ENCODE results near the gene SLC44A1. TPM values are rescaled to one million over a fixed set of nuclear protein-coding genes. Genes with fewer than 3 reads are reported as not detected.
"Not testable (repeated sequence)": the region's sequence is repeated elsewhere in the genome, so short reads cannot be mapped to it uniquely, and the experiment has no call there.

The SLC44A1 gene
- total RNA-seq, 4 donors from 2014 or later = 45.3 to 74.9 (median 67.7) TPM

DNA sequence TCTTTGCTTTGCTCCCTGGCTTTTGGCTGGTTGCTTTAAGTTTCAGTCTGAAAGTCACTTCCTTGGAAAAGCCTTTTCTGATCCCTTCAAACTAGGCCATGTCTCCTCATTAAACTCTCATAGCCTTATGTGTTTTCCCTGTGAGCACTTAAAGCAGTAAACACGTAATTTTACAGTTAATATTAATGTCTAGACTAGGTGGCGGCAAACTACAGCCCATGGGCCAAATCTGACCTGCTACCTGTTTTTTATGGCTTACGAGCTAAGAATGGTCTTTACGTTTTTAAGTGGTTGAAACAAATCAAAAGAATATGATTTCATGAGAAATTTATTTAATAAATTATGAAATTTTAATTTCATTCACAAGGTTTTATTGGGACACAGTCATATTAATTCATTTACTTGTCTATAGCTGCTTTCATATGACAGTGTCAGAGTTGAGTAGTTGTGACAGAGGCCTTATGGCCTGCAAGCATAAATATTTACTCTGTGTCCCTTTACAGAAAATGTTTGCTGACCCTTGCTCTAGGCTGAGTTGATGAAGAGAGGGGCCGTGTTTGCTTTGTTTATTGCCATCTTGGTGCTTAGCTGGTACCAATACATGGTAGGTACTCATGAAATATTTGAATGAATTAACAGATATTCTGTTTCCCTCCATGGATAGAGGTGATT is 7.4 kb downstream of the SLC44A1 start:
- Histone ChIP-seq H3K36me3 (no peaks in the 10 kb centered on the region), H3K9me3 (no peaks in the 10 kb centered on the region), H3K27ac (no peak overlapping the region), H3K4me3 (no peak overlapping the region), H3K4me1 (peaks cover 0 to 19% (median 4%) of the 10 kb centered on the region in 4 donors), H3K27me3 (no peaks in the 10 kb centered on the region)
- 82 to 83% methylated on average over 5 of the region's 5 CpGs for WGBS, 2 donors
- TF ChIP-seq POLR2A (IDR thresholded peaks at IDR 0.05) = no peak
- no peak for TF ChIP-seq EP300 (IDR thresholded peaks at IDR 0.05)
- DNase-seq (ENCODE audit: low spot score in 2 of 2) = no peak

DNA sequence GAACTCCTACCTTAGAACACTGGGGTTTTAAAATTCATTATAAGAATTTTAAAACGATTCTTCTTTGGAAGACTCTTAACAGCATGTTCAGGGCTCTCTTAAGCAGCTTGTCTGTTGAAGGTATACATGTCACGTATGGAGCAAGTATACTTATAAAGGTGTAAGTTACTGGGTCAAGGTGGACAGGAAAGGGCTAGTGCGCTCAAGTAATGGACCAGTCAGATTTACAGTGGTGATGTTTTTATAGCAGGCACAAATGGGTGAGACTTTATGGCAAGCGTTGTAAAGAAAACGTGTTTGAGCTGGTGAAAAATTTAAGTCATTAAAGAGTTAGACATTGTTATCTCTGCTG is 7.9 kb downstream of the SLC44A1 start:
- H3K27me3 ChIP-seq = no peaks in the 10 kb centered on the region
- no peak overlapping the region for H3K27ac ChIP-seq
- H3K4me3 ChIP-seq = no peak overlapping the region
- DNase-seq (ENCODE audit: low spot score in 2 of 2) = no peak
- WGBS, 2 donors = 87 to 89% methylated on average over 5 of the region's 5 CpGs
- peaks cover 0 to 17% (median 3%) of the 10 kb centered on the region in 4 donors for H3K4me1 ChIP-seq
- no peaks in the 10 kb centered on the region for H3K9me3 ChIP-seq
- H3K36me3 ChIP-seq = no peaks in the 10 kb centered on the region
- TF ChIP-seq POLR2A (IDR thresholded peaks at IDR 0.05) = no peak

DNA sequence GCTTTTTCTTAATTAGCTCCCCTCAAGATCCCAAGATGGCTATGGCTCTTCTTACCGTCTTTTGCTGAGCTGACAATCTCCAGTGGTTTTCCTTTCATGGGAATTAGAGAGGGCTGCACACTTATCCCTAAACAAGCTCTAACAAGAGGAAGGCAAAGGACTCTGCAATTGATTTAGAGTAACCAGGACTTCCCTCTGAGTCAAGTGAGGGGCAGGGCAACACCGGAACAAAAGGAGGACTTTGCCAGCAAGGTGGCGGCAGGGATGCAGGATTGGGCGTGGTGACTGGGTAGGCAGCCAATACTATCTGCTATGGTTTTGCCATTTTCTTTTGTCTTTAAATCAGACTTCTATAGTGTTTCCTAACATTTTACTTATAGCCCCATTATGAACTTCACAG is 9.8 kb downstream of the SLC44A1 start:
- H3K27ac ChIP-seq = no peak overlapping the region
- TF ChIP-seq EP300 (IDR thresholded peaks at IDR 0.05) (no peak), POLR2A (IDR thresholded peaks at IDR 0.05) (no peak)
- TF ChIP-seq, protein P1, sequence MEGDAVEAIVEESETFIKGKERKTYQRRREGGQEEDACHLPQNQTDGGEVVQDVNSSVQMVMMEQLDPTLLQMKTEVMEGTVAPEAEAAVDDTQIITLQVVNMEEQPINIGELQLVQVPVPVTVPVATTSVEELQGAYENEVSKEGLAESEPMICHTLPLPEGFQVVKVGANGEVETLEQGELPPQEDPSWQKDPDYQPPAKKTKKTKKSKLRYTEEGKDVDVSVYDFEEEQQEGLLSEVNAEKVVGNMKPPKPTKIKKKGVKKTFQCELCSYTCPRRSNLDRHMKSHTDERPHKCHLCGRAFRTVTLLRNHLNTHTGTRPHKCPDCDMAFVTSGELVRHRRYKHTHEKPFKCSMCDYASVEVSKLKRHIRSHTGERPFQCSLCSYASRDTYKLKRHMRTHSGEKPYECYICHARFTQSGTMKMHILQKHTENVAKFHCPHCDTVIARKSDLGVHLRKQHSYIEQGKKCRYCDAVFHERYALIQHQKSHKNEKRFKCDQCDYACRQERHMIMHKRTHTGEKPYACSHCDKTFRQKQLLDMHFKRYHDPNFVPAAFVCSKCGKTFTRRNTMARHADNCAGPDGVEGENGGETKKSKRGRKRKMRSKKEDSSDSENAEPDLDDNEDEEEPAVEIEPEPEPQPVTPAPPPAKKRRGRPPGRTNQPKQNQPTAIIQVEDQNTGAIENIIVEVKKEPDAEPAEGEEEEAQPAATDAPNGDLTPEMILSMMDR (IDR thresholded peaks at IDR 0.05) = no peak
- WGBS, 2 donors = 94 to 95% methylated on average over 4 of the region's 4 CpGs
- no peaks in the 10 kb centered on the region for H3K36me3 ChIP-seq
- H3K4me1 ChIP-seq = peaks cover 0 to 25% (median 14%) of the 10 kb centered on the region in 4 donors
- H3K9me3 ChIP-seq = no peaks in the 10 kb centered on the region
- DNase-seq (ENCODE audit: low spot score in 2 of 2) = no peak
- H3K4me3 ChIP-seq = no peak overlapping the region
- no peaks in the 10 kb centered on the region for H3K27me3 ChIP-seq

DNA sequence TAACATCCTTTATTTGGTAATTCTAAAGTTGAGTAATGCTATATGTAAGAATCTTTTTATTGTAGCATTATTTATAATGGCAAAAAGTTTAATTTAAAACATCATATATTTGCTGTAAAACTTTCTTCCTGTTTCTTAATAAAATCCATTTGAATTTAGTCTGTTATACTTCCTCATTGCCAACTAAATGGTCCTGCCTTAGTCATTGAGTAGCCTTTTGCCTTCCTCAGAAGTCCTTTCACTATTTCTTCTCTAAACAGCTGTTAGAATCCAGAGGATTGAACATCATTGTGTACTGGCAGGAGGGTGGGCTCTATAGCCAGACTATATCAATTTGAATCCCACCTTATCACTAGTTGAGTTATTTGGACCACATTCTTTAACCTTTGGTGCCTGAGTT is 11.0 kb downstream of the SLC44A1 start:
- TF ChIP-seq EP300 (IDR thresholded peaks at IDR 0.05) = no peak
- Histone ChIP-seq H3K27me3 (no peaks in the 10 kb centered on the region), H3K27ac (no peak overlapping the region), H3K36me3 (no peaks in the 10 kb centered on the region), H3K9me3 (no peaks in the 10 kb centered on the region), H3K4me1 (peaks cover 0 to 37% (median 20%) of the 10 kb centered on the region in 4 donors), H3K4me3 (no peak overlapping the region)
- DNase-seq (ENCODE audit: low spot score in 2 of 2) = no peak

DNA sequence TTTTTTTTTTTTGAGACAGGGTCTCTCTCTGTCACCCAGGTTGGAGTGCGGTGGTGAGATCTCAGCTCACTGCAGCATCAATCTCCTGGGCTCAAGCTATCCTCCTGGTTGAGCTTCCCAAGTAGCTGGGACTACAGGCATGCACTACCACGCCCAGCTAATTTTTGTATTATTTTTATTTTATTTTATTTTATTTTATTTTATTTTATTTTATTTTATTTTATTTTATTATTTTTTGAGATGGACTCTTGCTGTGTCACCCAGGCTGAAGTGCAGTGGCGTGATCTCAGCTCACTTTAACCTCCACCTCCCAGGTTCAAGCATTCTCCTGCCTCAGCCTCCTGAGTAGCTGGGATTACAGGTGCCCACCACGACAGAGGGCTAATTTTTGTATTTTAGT is 12.1 kb downstream of the SLC44A1 start:
- DNase-seq (ENCODE audit: low spot score in 2 of 2); H3K9me3 ChIP-seq; H3K4me3 ChIP-seq; H3K36me3 ChIP-seq; H3K27me3 ChIP-seq: not testable (repeated sequence)
- peak overlapping the region in 1 of 4 donors; percentile 5 for H3K27ac ChIP-seq
- H3K4me1 ChIP-seq = peaks cover 0 to 41% (median 21%) of the 10 kb centered on the region in 4 donors
- WGBS, 2 donors = 97% methylated on average over 4 of the region's 4 CpGs

DNA sequence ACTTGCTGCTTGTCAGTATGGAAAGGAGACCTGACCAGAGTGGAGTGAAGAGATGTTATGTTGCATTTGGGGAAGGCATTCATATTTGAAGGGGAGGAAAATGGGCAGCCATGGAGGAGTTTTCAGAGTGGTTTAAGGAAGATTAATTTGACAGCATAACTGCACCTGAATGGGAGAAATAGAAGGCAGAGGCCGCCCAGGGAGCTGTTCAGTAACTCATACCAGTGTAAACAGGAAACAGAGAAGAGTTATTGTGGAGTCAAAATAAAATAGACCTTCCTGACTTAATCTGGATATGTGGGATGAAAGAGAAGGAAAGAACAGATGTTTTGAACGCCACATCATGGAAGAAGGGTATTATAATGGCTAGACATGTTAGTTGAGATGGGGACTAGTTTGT is 13.4 kb downstream of the SLC44A1 start:
- Histone ChIP-seq H3K27ac (peak overlapping the region in 3 of 4 donors; percentile 32 to 70 (median 63)), H3K36me3 (no peaks in the 10 kb centered on the region), H3K4me1 (peaks cover 0 to 41% (median 21%) of the 10 kb centered on the region in 4 donors), H3K27me3 (no peaks in the 10 kb centered on the region), H3K4me3 (no peak overlapping the region), H3K9me3 (no peaks in the 10 kb centered on the region)
- DNase-seq (ENCODE audit: low spot score in 2 of 2) = no peak
- TF ChIP-seq EP300 (IDR thresholded peaks at IDR 0.05) = no peak
- TF ChIP-seq POLR2A (IDR thresholded peaks at IDR 0.05) = no peak
- TF ChIP-seq, protein P1 (IDR thresholded peaks at IDR 0.05) = no peak
- WGBS, 2 donors = 89 to 92% methylated on average over 2 of the region's 2 CpGs

DNA sequence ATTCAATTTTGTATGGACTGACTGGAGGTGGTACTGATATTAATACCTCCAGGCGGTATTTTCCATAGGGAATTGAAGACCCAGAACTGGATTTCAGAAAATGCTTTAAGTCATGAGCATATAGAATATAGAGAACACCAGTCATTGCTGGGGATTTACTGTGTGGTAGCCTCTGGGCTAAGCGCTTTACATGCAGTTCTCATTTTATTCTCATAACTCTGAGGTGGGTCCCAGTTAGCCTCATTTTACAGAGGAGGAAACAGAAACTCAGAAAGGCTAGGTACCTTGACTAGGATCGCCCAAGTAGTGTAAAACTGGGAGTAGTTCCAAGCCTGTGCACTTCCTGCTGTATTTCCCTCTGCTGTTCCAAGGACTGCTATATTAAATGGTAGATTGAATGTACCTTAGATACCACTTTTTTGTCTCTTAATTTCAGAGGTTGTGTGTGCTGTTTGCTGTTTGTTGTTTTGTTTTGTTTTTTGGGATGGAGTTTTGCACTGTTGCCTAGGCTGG is 13.8 kb downstream of the SLC44A1 start:
- Histone ChIP-seq H3K27me3 (no peaks in the 10 kb centered on the region), H3K9me3 (no peaks in the 10 kb centered on the region), H3K4me3 (no peak overlapping the region), H3K27ac (peak overlapping the region in 3 of 4 donors; percentile 32 to 70 (median 63)), H3K4me1 (peaks cover 0 to 41% (median 21%) of the 10 kb centered on the region in 4 donors), H3K36me3 (no peaks in the 10 kb centered on the region)
- 81 to 90% methylated on average over 3 of the region's 3 CpGs for WGBS, 2 donors
- TF ChIP-seq, protein P1 (IDR thresholded peaks at IDR 0.05) = no peak
- no peak for TF ChIP-seq EP300 (IDR thresholded peaks at IDR 0.05)
- no peak for TF ChIP-seq POLR2A (IDR thresholded peaks at IDR 0.05)
- no peak for DNase-seq (ENCODE audit: low spot score in 2 of 2)

All from tibial nerve (tissue), 4 donors.